Osteoblast (primary cell): ENCODE results near the gene DDX41. TPM values are rescaled to one million over a fixed set of nuclear protein-coding genes. Genes with fewer than 3 reads are reported as not detected.

ENCODE experiments used
- DNase-seq: peaks from one replicate; pipeline ENCODE4 v3.0.0; 2011; ENCODE audit warnings: low spot score, mixed read lengths; ENCODE audit not compliant: insufficient read length; ENCODE audit errors: missing footprints
- H2AFZ ChIP-seq: 2 replicates; pipeline ENCODE4 v1.6.0; 2011; ENCODE audit warnings: mild to moderate bottlenecking, low read length
- H3K27ac ChIP-seq: 2 replicates; pipeline ENCODE4 v1.5.1; 2011; ENCODE audit warnings: mild to moderate bottlenecking, low read depth, low read length, moderate library complexity
- H3K27me3 ChIP-seq: 2 replicates; pipeline ENCODE4 v1.6.0; 2012; ENCODE audit warnings: mild to moderate bottlenecking, control low read depth, inconsistent platforms, low read length, moderate library complexity; ENCODE audit not compliant: insufficient read depth
- H3K36me3 ChIP-seq: 2 replicates; pipeline ENCODE4 v1.5.1; 2011; ENCODE audit warnings: mild to moderate bottlenecking, low read length, control low read depth, moderate library complexity; ENCODE audit not compliant: insufficient read depth
- H3K4me1 ChIP-seq: 2 replicates; pipeline ENCODE4 v1.5.1; 2011; ENCODE audit warnings: mild to moderate bottlenecking, low read length, control low read depth, moderate library complexity; ENCODE audit not compliant: insufficient read depth
- H3K4me2 ChIP-seq: 2 replicates; pipeline ENCODE4 v1.6.0; 2011; ENCODE audit warnings: mild to moderate bottlenecking, low read length; ENCODE audit not compliant: insufficient read depth
- H3K4me3 ChIP-seq: fragments of 200-600 bp; sonication (generic); 3 replicates; pipeline ENCODE4 v1.5.1; 2012; ENCODE audit warnings: mild to moderate bottlenecking, low read length, inconsistent platforms; ENCODE audit not compliant: insufficient read depth
- H3K79me2 ChIP-seq: 2 replicates; pipeline ENCODE4 v1.6.0; 2012; ENCODE audit warnings: mild to moderate bottlenecking, low read length, control low read depth, inconsistent platforms; ENCODE audit not compliant: insufficient read depth
- H3K9me3 ChIP-seq: 2 replicates; pipeline ENCODE4 v1.5.1; 2011; ENCODE audit warnings: low read depth, low read length, control low read depth
- H4K20me1 ChIP-seq: 2 replicates; pipeline ENCODE4 v1.6.0; 2012; ENCODE audit warnings: mild to moderate bottlenecking, low read length, control low read depth; ENCODE audit not compliant: insufficient read depth
- total RNA-seq: library from RNA; depleted of rRNA; stranded (reverse); fragments of >200 nt; gene quantifications from 2 replicates; pipeline ENCODE4 v1.2.3, GENCODE V29; 2012
- TF ChIP-seq, protein P1 (sequence below): IDR thresholded peaks from 2 replicates; pipeline ENCODE4 v1.5.1; 2011; ENCODE audit warnings: mild to moderate bottlenecking, low read depth, low read length, moderate library complexity; ENCODE audit errors: extremely low read depth

The DDX41 gene
- total RNA-seq, 1 donor, result 68.4 TPM

- Histone ChIP-seq H4K20me1 (peaks cover 43% of the 10 kb centered on the region), H3K4me2 (no peak overlapping the region), H3K9me3 (no peaks in the 10 kb centered on the region), H3K27me3 (no peaks in the 10 kb centered on the region), H3K36me3 (peaks cover 75% of the 10 kb centered on the region), H3K4me1 (no peaks in the 10 kb centered on the region), H3K4me3 (no peak overlapping the region), H2AFZ (no peak overlapping the region), H3K79me2 (peaks cover 3% of the 10 kb centered on the region), H3K27ac (no peak overlapping the region)
- TF ChIP-seq, protein P1, sequence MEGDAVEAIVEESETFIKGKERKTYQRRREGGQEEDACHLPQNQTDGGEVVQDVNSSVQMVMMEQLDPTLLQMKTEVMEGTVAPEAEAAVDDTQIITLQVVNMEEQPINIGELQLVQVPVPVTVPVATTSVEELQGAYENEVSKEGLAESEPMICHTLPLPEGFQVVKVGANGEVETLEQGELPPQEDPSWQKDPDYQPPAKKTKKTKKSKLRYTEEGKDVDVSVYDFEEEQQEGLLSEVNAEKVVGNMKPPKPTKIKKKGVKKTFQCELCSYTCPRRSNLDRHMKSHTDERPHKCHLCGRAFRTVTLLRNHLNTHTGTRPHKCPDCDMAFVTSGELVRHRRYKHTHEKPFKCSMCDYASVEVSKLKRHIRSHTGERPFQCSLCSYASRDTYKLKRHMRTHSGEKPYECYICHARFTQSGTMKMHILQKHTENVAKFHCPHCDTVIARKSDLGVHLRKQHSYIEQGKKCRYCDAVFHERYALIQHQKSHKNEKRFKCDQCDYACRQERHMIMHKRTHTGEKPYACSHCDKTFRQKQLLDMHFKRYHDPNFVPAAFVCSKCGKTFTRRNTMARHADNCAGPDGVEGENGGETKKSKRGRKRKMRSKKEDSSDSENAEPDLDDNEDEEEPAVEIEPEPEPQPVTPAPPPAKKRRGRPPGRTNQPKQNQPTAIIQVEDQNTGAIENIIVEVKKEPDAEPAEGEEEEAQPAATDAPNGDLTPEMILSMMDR, result no peak
- DNase-seq, result no peak
Measured at GRCh38 chr5:177462021-177462670, 54.6 kb downstream of the DDX41 start.

Other genes with a start within 250 kb of the DDX41 start
- 21.5 and 22.8 TPM in 2 replicates for gene RAB24, start 213.2 kb downstream of the DDX41 start, total RNA-seq
- gene PRELID1, start 213.2 kb downstream of the DDX41 start, total RNA-seq, result 69.5 and 82.2 TPM in 2 replicates
- 2.7 and 3.3 TPM in 2 replicates for gene MXD3, start 205.1 kb downstream of the DDX41 start, total RNA-seq
- 295 and 356 TPM in 2 replicates for gene LMAN2, start 165.3 kb downstream of the DDX41 start, total RNA-seq
- gene RGS14, start 159.0 kb downstream of the DDX41 start, total RNA-seq, result 7.4 and 9.4 TPM in 2 replicates
- not detected in 2 replicates for gene SLC34A1, start 132.5 kb downstream of the DDX41 start, total RNA-seq
- not detected in 2 replicates for gene PFN3, start 116.3 kb downstream of the DDX41 start, total RNA-seq
- gene F12, start 107.4 kb downstream of the DDX41 start, total RNA-seq, result not detected in 2 replicates
- gene GRK6, start 90.3 kb downstream of the DDX41 start, total RNA-seq, result 18.3 and 19.2 TPM in 2 replicates
- gene PRR7, start 70.1 kb downstream of the DDX41 start, total RNA-seq, result 10.0 and 12.7 TPM in 2 replicates
- 121 and 139 TPM in 2 replicates for gene DBN1, start 43.3 kb downstream of the DDX41 start, total RNA-seq
- gene PDLIM7, start 19.4 kb downstream of the DDX41 start, total RNA-seq, result 157 and 159 TPM in 2 replicates
- 1.1 and 1.5 TPM in 2 replicates for gene DOK3, start 7.1 kb downstream of the DDX41 start, total RNA-seq
- gene FAM193B, start 37.6 kb upstream of the DDX41 start, total RNA-seq, result 29.2 and 32.6 TPM in 2 replicates
- 93.4 and 96.6 TPM in 2 replicates for gene TMED9, start 75.2 kb upstream of the DDX41 start, total RNA-seq
- gene B4GALT7, start 83.2 kb upstream of the DDX41 start, total RNA-seq, result 25.6 and 26.8 TPM in 2 replicates